A673 (cell line): Measurements from ENCODE around the gene AADACL4. TPM values are rescaled to one million over a fixed set of nuclear protein-coding genes. Genes with fewer than 3 reads are reported as not detected.

ENCODE experiments used
- BruUV-seq: library from RNA; stranded (reverse); fragments of 400-500 nt; replicated peaks from 2 replicates; lab custom pipeline; 2021; lab: Mats Ljungman, UMichigan
- CTCF ChIA-PET: fragments of 300-600 bp; sonication (Branson Sonifier 250); formaldehyde crosslinking; loops from one replicate; lab custom pipeline; 2022; ENCODE audit warnings: antibody characterized with exemption; lab: Charles Lee
- POLR2A ChIA-PET: fragments of 300-600 bp; sonication (Branson Sonifier 250); formaldehyde crosslinking; loops from one replicate; lab custom pipeline; 2022; ENCODE audit warnings: antibody characterized with exemption; ENCODE audit not compliant: low non-redundant PET; lab: Charles Lee
- DNase-seq: peaks from one replicate; pipeline ENCODE4 v3.0.0-alpha.2; 2015; ENCODE audit warnings: low spot score
- H3K27ac ChIP-seq: fragments of 200-600 bp; sonication (generic); 2 replicates; pipeline ENCODE4 v1.5.1; 2016; ENCODE audit warnings: mixed run types, low read depth, mild to moderate bottlenecking, mixed read lengths, antibody characterized with exemption, low read length; ENCODE audit not compliant: poor library complexity, severe bottlenecking
- H3K27me3 ChIP-seq: fragments of 200-600 bp; sonication (generic); replicated peaks from 2 replicates; pipeline ENCODE4 v1.6.1; 2017; ENCODE audit warnings: mixed run types, low read depth, mild to moderate bottlenecking, mixed read lengths, antibody characterized with exemption, low read length; ENCODE audit not compliant: insufficient read depth, poor library complexity
- H3K36me3 ChIP-seq: fragments of 200-600 bp; sonication (generic); 2 replicates; pipeline ENCODE4 v1.6.1; 2016; ENCODE audit warnings: mixed run types, mild to moderate bottlenecking, mixed read lengths, antibody characterized with exemption, low read length; ENCODE audit not compliant: insufficient read depth, poor library complexity, severe bottlenecking
- H3K4me1 ChIP-seq: fragments of 200-600 bp; sonication (generic); 2 replicates; pipeline ENCODE4 v1.6.1; 2017; ENCODE audit warnings: mixed run types, mild to moderate bottlenecking, mixed read lengths, antibody characterized with exemption, low read length; ENCODE audit not compliant: insufficient read depth, poor library complexity, severe bottlenecking
- H3K4me3 ChIP-seq: fragments of 200-600 bp; sonication (generic); 2 replicates; pipeline ENCODE4 v1.5.1; 2016; ENCODE audit warnings: low read depth, mixed run types, mild to moderate bottlenecking, mixed read lengths, low read length; ENCODE audit not compliant: poor library complexity, severe bottlenecking
- H3K9me3 ChIP-seq: fragments of 200-600 bp; sonication (generic); 2 replicates; pipeline ENCODE4 v1.6.1; 2016; ENCODE audit warnings: mixed run types, low read depth, mild to moderate bottlenecking, mixed read lengths, antibody characterized with exemption, low read length; ENCODE audit not compliant: poor library complexity, severe bottlenecking
- EZH2 ChIP-seq: fragments of 200-600 bp; sonication (generic); IDR thresholded peaks from 2 replicates; pipeline ENCODE4 v1.6.1; 2017; ENCODE audit warnings: borderline replicate concordance, low read depth, mild to moderate bottlenecking, mixed read lengths, antibody characterized with exemption, low read length; ENCODE audit not compliant: poor library complexity, severe bottlenecking
- intact Hi-C: fragments of 100-400 bp; cut with micrococcal nuclease; formaldehyde crosslinking; loops from one replicate; pipeline ENCODE4 v1.10.0; 2022; ENCODE audit not compliant: unreplicated experiment
- total RNA-seq: library from RNA; stranded (reverse); gene quantifications from 2 replicates; pipeline ENCODE4 v1.2.3, GENCODE V29; 2021
- TF ChIP-seq, protein P1 (sequence below): fragments of 300-800, 200-600 bp; sonication (generic); conservative IDR thresholded peaks from 2 replicates; pipeline ENCODE4 v1.5.1; 2017; ENCODE audit warnings: low read depth, mild to moderate bottlenecking, antibody characterized with exemption, low read length, moderate library complexity, mixed read lengths

The AADACL4 gene
- total RNA-seq, 1 experiment from 2014 or later = 0.43 TPM

DNA sequence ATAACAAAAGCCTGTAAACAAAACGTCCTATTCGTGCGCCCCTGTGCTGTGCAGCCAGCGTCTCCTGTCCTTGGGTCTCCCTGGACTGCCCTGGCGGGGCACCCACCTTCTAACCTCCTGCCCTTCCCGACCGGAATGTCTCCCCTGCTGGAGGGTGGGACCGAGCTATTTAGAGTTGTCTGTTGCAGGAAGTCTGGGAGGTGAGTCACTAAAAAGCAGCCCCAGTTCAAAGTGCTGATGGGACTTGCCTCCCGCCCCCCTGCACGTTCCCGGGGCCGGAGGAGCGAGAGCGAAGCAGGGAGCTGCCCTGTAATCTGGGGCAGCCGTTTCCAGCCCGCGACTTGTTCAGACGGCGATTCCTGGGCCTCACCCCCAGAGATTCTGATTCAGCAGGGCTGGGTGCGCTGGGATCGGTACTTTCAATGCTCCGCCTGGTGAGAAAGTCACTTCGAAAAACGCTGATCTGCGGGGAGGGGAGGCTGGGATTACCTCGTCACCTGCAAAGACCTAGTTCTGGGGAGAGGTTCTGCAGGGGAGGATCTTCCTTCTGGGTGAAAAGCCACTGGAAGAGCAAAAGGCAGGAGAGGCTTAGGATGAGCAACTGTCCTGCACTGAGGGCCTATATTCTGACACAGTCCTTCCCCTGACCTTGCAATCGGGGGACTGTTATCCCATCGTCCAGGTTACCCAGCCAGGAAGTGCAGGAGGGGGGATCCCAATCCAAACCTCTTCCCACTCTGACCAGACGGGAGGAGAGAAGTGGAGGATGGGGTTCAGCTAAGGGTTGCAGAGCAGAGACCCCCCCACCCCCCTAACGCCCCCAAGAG lies 24.7 kb upstream of the AADACL4 start:
- BruUV-seq = no TSS peak
- Histone ChIP-seq H3K36me3 (no peaks in the 10 kb centered on the region), H3K27me3 (peaks cover 14% of the 10 kb centered on the region), H3K27ac (no peak overlapping the region), H3K4me1 (peaks cover 13% of the 10 kb centered on the region), H3K4me3 (peak overlapping the region; percentile 63), H3K9me3 (no peaks in the 10 kb centered on the region)
- intact Hi-C loops = loop anchor here (2.0 to 10.0 kb wide), 3 partner anchors 212 to 344 kb away; no protein-coding TSS in a partner anchor
- CTCF ChIA-PET = interaction anchor here (0.6 to 2.2 kb wide), 5 partner anchors 213 to 494 kb away, joined by 4 to 10 read pairs (median 5); no protein-coding TSS in a partner anchor
- POLR2A ChIA-PET = no interaction called here
- peak; percentile 55 for DNase-seq
- no peak for TF ChIP-seq EZH2
- TF ChIP-seq, protein P1, sequence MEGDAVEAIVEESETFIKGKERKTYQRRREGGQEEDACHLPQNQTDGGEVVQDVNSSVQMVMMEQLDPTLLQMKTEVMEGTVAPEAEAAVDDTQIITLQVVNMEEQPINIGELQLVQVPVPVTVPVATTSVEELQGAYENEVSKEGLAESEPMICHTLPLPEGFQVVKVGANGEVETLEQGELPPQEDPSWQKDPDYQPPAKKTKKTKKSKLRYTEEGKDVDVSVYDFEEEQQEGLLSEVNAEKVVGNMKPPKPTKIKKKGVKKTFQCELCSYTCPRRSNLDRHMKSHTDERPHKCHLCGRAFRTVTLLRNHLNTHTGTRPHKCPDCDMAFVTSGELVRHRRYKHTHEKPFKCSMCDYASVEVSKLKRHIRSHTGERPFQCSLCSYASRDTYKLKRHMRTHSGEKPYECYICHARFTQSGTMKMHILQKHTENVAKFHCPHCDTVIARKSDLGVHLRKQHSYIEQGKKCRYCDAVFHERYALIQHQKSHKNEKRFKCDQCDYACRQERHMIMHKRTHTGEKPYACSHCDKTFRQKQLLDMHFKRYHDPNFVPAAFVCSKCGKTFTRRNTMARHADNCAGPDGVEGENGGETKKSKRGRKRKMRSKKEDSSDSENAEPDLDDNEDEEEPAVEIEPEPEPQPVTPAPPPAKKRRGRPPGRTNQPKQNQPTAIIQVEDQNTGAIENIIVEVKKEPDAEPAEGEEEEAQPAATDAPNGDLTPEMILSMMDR = no peak

DNA sequence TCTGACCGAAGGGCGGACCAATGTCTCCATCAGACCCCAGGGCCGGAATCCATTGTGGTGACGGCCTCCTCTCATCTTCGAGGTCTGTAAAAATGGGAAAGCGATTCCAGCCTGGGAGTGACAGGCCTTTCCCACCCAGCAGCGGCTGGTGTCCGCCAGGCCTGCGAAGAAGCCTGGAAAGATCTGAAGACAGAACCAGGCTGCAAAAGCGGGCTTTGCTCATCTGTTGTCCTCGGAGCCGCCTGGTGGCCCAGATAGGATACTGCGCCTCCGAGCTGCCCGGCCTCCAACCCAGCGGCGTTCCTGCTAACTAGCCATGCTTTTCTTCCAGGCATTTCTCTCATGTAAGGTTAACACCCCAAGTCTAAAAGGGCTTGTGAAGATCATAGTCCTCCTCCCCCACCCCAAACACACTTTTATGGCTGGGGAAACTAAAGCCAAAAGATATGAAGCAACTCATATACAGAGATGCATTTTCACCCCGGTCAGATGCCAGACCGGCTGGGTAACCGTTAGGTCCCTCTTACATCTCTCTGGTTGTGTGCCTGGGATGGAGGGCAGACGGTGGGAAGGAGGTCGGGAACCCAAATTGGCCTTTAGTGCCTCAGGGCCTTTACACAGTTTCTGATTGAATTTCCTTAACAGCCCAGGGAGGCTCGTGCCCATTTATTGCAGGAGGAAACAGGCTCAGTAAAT lies 23.9 kb upstream of the AADACL4 start:
- no TSS peak for BruUV-seq
- Histone ChIP-seq H3K27ac (no peak overlapping the region), H3K36me3 (no peaks in the 10 kb centered on the region), H3K4me1 (peaks cover 13% of the 10 kb centered on the region), H3K27me3 (peaks cover 14% of the 10 kb centered on the region), H3K4me3 (no peak overlapping the region), H3K9me3 (no peaks in the 10 kb centered on the region)
- peak; percentile 88 for DNase-seq
- ChIA-PET CTCF (interaction anchor here (0.6 to 2.2 kb wide), 4 partner anchors 214 to 495 kb away, joined by 4 to 10 read pairs (median 6); no protein-coding TSS in a partner anchor), POLR2A (no interaction called here)
- TF ChIP-seq EZH2 = no peak
- TF ChIP-seq, protein P1 = peak; percentile 92
- intact Hi-C loops = loop anchor here (2.0 to 10.0 kb wide), 4 partner anchors 213 to 495 kb away; no protein-coding TSS in a partner anchor

DNA sequence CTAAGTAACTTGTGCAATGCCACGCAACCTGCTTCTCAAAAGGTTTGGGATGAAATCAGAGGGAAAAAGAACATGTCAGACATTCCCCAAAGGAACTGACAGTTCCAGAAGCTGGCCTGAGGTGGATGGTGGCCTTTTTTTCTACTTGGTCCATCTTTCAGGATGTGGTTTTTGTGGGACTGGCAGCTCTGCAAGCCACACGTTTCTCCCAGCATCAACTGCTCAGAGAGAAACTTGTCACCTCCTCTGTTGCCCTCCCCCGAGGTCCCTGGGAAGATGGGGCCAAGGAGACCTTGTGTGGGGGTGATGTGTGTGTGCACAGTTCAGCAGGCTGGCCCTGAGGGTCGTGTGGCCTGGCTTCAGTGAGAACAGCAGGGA lies 23.4 kb upstream of the AADACL4 start:
- Histone ChIP-seq H3K36me3 (no peaks in the 10 kb centered on the region), H3K27ac (no peak overlapping the region), H3K4me3 (no peak overlapping the region), H3K27me3 (peaks cover 14% of the 10 kb centered on the region), H3K9me3 (no peaks in the 10 kb centered on the region), H3K4me1 (peaks cover 13% of the 10 kb centered on the region)
- intact Hi-C loops = loop anchor here (10.0 kb wide), 1 partner anchor 496 kb away; no protein-coding TSS in a partner anchor
- no TSS peak for BruUV-seq
- ChIA-PET CTCF (interaction anchor here (1.3 to 2.2 kb wide), 3 partner anchors 306 to 496 kb away, joined by 4 to 10 read pairs (median 5); no protein-coding TSS in a partner anchor), POLR2A (no interaction called here)
- DNase-seq = no peak
- TF ChIP-seq, protein P1 = no peak
- no peak for TF ChIP-seq EZH2
